C4-2B (cell line): ENCODE data around the gene AKAP7.

ENCODE experiments used
- ZFX ChIP-seq: fragments of 450-650 bp; IDR thresholded peaks from 2 replicates; pipeline ENCODE4 v1.6.1; 2017
- TF ChIP-seq, protein P1 (sequence below): fragments of 450-650 bp; conservative IDR thresholded peaks from 2 replicates; pipeline ENCODE4 v1.5.1; 2017; ENCODE audit warnings: mild to moderate bottlenecking

DNA sequence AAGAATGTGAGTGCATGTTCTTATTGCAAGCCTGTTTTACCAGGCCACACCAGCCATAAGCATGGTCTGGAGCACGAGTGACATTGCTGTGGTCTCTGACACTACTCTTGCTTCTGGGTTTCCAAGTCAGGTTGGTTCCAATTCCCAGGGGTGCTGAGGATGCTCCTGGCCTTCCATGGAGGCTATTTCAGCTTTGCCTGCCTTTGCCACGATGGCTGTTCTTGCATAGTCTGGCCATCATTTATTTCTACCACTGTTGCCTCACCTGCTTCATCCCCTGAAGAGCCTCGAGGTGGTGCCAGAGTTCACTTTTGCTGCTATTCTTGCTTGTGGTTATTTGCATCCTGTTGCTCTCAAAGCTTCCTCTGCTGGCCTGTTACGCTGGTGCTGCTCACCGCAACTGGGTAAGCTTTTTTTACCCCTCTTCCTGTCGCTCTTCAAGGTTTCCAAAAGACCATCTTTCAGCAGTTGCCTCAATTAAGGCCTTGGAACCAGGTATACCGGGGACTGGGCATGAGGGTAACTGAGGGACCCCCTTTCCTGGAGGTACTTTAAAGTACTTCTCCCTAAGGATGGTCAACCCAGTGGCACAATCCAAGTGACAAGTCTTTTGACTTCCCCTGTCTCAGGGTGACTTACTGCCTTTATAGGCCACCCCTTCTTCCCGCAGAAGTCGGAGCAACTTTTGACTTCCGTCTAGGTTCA lies 64.5 kb downstream of the AKAP7 start:
- TF ChIP-seq, protein P1, sequence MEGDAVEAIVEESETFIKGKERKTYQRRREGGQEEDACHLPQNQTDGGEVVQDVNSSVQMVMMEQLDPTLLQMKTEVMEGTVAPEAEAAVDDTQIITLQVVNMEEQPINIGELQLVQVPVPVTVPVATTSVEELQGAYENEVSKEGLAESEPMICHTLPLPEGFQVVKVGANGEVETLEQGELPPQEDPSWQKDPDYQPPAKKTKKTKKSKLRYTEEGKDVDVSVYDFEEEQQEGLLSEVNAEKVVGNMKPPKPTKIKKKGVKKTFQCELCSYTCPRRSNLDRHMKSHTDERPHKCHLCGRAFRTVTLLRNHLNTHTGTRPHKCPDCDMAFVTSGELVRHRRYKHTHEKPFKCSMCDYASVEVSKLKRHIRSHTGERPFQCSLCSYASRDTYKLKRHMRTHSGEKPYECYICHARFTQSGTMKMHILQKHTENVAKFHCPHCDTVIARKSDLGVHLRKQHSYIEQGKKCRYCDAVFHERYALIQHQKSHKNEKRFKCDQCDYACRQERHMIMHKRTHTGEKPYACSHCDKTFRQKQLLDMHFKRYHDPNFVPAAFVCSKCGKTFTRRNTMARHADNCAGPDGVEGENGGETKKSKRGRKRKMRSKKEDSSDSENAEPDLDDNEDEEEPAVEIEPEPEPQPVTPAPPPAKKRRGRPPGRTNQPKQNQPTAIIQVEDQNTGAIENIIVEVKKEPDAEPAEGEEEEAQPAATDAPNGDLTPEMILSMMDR = peak; percentile 62
- TF ChIP-seq ZFX = no peak
